Left forelimb (tissue), 1 donor: ENCODE measurements around the gene KCP.

Source experiments
- DNase-seq: peaks from one replicate; pipeline ENCODE4 v3.0.0-alpha.2; 2018; ENCODE audit warnings: low spot score

Gene KCP

GRCh38 chr7:128858380-128859231 is 51.9 kb downstream of the KCP start:
- no peak for DNase-seq

- DNase-seq: no peak
Observed at GRCh38 chr7:128856001-128856718, 54.3 kb downstream of the KCP start.

- DNase-seq: no peak
Observed at GRCh38 chr7:128855559-128855958, 55.0 kb downstream of the KCP start.

GRCh38 chr7:128854396-128854795 is 56.1 kb downstream of the KCP start:
- no peak for DNase-seq

GRCh38 chr7:128853799-128854198 is 56.7 kb downstream of the KCP start:
- DNase-seq: no peak

- DNase-seq: no peak
Observed at GRCh38 chr7:128852537-128853254, 57.8 kb downstream of the KCP start.

- DNase-seq: no peak
Observed at GRCh38 chr7:128849804-128850490, 60.6 kb downstream of the KCP start.

- DNase-seq: no peak
Observed at GRCh38 chr7:128849156-128849515, 61.4 kb downstream of the KCP start.

- no peak for DNase-seq
Observed at GRCh38 chr7:128848289-128849155, 62.0 kb downstream of the KCP start.

GRCh38 chr7:128847721-128848211 is 62.7 kb downstream of the KCP start:
- no peak for DNase-seq

- DNase-seq: no peak
Observed at GRCh38 chr7:128846781-128847444, 63.6 kb downstream of the KCP start.

- no peak for DNase-seq
Observed at GRCh38 chr7:128845987-128846386, 64.5 kb downstream of the KCP start.

- DNase-seq: no peak
Observed at GRCh38 chr7:128845475-128845874, 65.0 kb downstream of the KCP start.

GRCh38 chr7:128844777-128845311 is 65.7 kb downstream of the KCP start:
- DNase-seq: no peak

GRCh38 chr7:128843938-128844621 is 66.4 kb downstream of the KCP start:
- no peak for DNase-seq

- no peak for DNase-seq
Observed at GRCh38 chr7:128842674-128843641, 67.6 kb downstream of the KCP start.

GRCh38 chr7:128841921-128842673 is 68.4 kb downstream of the KCP start:
- DNase-seq: no peak
